ENCODE measurements around the gene TAGLN3. TPM values are rescaled to one million over a fixed set of nuclear protein-coding genes. Genes with fewer than 3 reads are reported as not detected.

TAGLN3 gene
- total and polyA plus RNA-seq, 2 of the 13 experiments (the other 11 are each of a cell fraction or from before 2014, with no cell fraction given) = 0.51 to 0.91 TPM

- TF ChIP-seq, protein P1, sequence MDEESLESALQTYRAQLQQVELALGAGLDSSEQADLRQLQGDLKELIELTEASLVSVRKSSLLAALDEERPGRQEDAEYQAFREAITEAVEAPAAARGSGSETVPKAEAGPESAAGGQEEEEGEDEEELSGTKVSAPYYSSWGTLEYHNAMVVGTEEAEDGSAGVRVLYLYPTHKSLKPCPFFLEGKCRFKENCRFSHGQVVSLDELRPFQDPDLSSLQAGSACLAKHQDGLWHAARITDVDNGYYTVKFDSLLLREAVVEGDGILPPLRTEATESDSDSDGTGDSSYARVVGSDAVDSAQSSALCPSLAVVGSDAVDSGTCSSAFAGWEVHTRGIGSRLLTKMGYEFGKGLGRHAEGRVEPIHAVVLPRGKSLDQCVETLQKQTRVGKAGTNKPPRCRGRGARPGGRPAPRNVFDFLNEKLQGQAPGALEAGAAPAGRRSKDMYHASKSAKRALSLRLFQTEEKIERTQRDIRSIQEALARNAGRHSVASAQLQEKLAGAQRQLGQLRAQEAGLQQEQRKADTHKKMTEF (CRISPR knock-in tag; IDR thresholded peaks at IDR 0.05) = no peak
- TF ChIP-seq RARA (CRISPR knock-in tag; IDR thresholded peaks at IDR 0.05) (no peak), ZFP82 (CRISPR knock-in tag; IDR thresholded peaks at IDR 0.05; ENCODE audit: borderline replicate concordance) (no peak), NFE2L2 (IDR thresholded peaks at IDR 0.05; ENCODE audit: low read length) (no peak)
These were observed 46.6 kb upstream of the TAGLN3 start (continued) for GRCh38 chr3:111952086-111952485.

DNA sequence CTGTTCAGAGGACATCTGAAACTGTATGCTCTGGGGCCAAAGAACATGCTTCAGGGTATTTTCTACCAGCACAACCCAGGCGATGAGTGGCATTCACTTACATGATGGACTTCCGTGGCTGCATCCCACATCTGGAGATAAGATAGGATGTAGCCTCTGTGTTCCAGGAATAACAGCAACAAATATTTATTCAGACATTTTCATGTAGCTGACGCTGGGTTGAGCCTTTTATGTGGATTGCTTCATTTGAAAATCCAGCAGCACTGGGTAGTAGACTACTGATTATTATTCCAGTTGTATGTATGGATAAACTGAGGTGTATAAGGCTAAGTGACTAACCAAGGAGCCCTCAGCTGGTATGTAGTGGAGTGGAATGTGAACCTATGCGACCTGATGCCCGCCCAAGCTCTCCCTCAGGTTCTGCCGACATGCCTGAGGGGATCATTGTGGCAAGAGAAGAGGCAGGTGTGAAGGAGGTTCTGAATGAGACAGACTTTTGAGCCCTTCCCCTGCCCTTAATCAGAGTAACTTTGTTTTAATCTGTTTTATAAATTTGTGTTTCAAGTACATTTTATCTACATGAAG lies 45.8 kb upstream of the TAGLN3 start:
- in situ Hi-C loops (cut with HindIII; ENCODE audit: extremely low pct_ligation_motif_present, low pct_unique_long_range_greater_than_20kb) (no loop called here), intact Hi-C loops (cut with micrococcal nuclease; ENCODE audit: unreplicated experiment) (no loop called here)
- Histone ChIP-seq H3K4me3 (replicated peaks in 1 of 3; ENCODE audit: insufficient read depth in 1 of 3, low read depth in 2 of 3, low read length in 3 of 3) (no peak overlapping the region), H3K27me3 (ENCODE audit: control insufficient read depth in 1 of 2, insufficient read depth in 2 of 2, low read length in 2 of 2) (no peaks in the 10 kb centered on the region), H3K9ac (ENCODE audit: insufficient read depth, low read depth, low read length) (no peak overlapping the region), H3K27ac (ENCODE audit: extremely low read length, insufficient read depth, low read length) (no peak overlapping the region), H3K4me1 (ENCODE audit: insufficient read depth, low read length) (no peaks in the 10 kb centered on the region), H3K4me2 (ENCODE audit: low read depth, low read length) (no peak overlapping the region), H2AFZ (ENCODE audit: low read length) (no peak overlapping the region), H3K79me2 (ENCODE audit: insufficient read depth, low read length) (no peaks in the 10 kb centered on the region), H3K36me3 (replicated peaks in 1 of 2; ENCODE audit: control insufficient read depth in 1 of 2, insufficient read depth in 2 of 2, low read length in 2 of 2) (peaks cover 0 to 20% of the 10 kb centered on the region in 2 experiments; a peak in 2 of 5 replicates), H3K9me3 (ENCODE audit: low read length) (no peaks in the 10 kb centered on the region), H4K20me1 (ENCODE audit: insufficient read depth, low read length) (no peaks in the 10 kb centered on the region)
- BruUV-seq (replicated peaks) = no TSS peak
- ATAC-seq = no peak
- CTCF ChIA-PET (ENCODE audit: low intra/inter-chr PET ratio, low total read pairs) = no interaction called here
- POLR2A ChIA-PET = no interaction called here
- DNase-seq (ENCODE audit: low spot score) = no peak
- TF ChIP-seq ZNF780A (CRISPR knock-in tag; IDR thresholded peaks at IDR 0.05) (no peak), KDM5A (IDR thresholded peaks at IDR 0.05; ENCODE audit: borderline replicate concordance, low read length) (no peak), ZBTB21 (CRISPR knock-in tag; IDR thresholded peaks at IDR 0.05) (no peak), ARHGAP35 (CRISPR knock-in tag; IDR thresholded peaks at IDR 0.05; ENCODE audit: borderline replicate concordance) (no peak), ZNF543 (CRISPR knock-in tag; IDR thresholded peaks at IDR 0.05) (no peak), CENPX (CRISPR knock-in tag; IDR thresholded peaks at IDR 0.05) (no peak), ZNF629 (CRISPR knock-in tag; conservative IDR thresholded peaks at IDR 0.05) (no peak), PAF1 (CRISPR knock-in tag; IDR thresholded peaks at IDR 0.05) (no peak), AGO2 (optimal IDR thresholded peaks at IDR 0.05; ENCODE audit: low read depth, low read length) (no peak)
- TF ChIP-seq, protein P2, sequence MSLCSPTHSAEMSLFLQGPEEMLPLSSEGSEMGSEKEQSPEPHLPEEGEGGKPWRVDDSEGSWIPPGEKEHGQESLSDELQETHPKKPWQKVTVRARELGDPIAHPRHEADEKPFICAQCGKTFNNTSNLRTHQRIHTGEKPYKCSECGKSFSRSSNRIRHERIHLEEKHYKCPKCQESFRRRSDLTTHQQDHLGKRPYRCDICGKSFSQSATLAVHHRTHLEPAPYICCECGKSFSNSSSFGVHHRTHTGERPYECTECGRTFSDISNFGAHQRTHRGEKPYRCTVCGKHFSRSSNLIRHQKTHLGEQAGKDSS (CRISPR knock-in tag; IDR thresholded peaks at IDR 0.05; ENCODE audit: borderline replicate concordance, low read depth) = no peak
- no peak for FAIRE-seq
- 97% methylated on average over 6 of the region's 6 CpGs for WGBS (ENCODE audit: low lambda C conversion rate)
